COLO829 (cell line): ENCODE data around the gene TPRG1L.

Experiments used
- DNase-seq: peaks from one replicate; pipeline ENCODE4 v3.0.0; 2012; ENCODE audit warnings: low spot score

The TPRG1L gene

DNA sequence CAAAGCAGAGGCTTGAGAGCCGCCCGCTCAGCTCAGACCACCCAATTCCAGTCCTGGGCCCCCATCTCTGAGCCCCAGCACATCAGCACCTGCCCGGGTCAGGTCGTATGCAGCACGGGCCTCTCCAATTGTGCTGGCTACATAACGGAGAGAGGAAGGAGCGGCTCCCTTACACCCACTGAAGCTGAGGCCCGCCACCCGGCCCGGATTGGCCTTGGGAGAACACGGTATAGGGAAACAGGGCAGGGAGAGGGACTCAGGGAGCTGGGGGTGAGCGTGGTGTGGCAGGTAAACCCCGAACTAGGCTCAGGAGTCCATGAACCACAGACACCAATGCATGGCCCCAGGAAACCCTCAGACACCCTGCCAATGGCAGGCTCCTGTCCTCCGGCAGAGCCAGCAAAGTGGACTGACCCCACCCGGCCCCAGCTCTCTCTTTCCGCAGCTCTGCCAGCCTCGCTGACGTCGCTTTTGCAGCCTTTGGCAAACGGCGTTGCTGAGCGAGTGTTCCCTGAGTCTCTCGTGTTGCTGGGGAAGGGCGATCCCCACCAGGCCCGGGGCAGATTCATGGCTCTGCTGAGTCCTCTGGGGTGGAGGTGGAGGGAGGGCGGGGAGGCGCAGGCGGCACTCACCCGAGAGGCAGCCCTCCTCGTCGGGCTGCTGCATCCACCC, 30.0 kb upstream of the TPRG1L start:
- DNase-seq, result no peak

DNA sequence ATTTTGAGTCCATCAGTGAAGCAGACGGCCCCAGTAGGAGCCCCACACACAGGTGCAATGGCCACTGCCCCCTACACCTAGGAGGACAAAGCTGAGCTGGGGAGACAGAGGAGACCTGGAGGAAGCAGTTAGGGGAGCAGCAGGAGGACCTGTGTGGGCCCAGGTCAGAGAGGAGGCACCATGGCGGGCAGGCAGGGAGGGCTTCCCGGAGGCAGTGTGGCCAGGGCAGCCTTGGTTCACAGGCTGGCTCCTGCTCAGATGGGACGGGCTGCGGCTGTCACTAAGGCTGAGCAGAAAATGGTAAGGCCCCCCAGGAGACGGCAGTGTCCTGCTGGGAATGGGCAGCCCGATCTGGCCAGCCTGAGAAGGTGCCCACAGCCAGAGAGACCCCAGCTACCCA, 28.9 kb upstream of the TPRG1L start:
- no peak for DNase-seq

GRCh38 chr1:3596663-3597598, 27.9 kb upstream of the TPRG1L start:
- no peak for DNase-seq

DNA sequence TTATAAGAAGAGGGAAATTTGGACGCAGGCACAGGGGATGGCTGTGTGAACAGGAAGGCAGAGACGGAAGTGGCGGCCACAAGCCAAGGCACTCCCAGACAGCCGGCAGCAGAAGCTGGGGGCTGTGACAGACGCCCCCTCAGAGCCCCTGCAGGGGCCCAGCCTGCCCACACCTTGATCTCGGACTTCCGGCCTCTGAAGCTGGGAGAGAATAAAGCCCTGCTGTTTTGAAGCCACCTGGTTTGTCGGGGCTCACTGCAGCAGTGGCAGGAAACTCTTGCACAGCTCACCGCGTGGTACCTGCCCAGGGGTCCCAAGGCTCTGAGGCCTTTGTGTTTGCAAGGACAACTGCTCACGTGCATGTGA, 27.2 kb upstream of the TPRG1L start:
- no peak for DNase-seq

GRCh38 chr1:3598051-3598491, 26.7 kb upstream of the TPRG1L start:
- no peak for DNase-seq

GRCh38 chr1:3598522-3599285, 26.1 kb upstream of the TPRG1L start:
- no peak for DNase-seq

- no peak for DNase-seq
These were observed 25.5 kb upstream of the TPRG1L start for GRCh38 chr1:3599286-3599811.

GRCh38 chr1:3599816-3600215, 25.0 kb upstream of the TPRG1L start:
- no peak for DNase-seq

- no peak for DNase-seq
These were observed 24.5 kb upstream of the TPRG1L start for GRCh38 chr1:3600354-3600753.

- DNase-seq, result no peak
These were observed 23.1 kb upstream of the TPRG1L start for GRCh38 chr1:3601743-3602142.

GRCh38 chr1:3602375-3602774, 22.4 kb upstream of the TPRG1L start:
- DNase-seq, result no peak

- DNase-seq, result no peak
These were observed 21.7 kb upstream of the TPRG1L start for GRCh38 chr1:3603156-3603555.

- DNase-seq, result no peak
These were observed 21.0 kb upstream of the TPRG1L start for GRCh38 chr1:3603571-3604467.

DNA sequence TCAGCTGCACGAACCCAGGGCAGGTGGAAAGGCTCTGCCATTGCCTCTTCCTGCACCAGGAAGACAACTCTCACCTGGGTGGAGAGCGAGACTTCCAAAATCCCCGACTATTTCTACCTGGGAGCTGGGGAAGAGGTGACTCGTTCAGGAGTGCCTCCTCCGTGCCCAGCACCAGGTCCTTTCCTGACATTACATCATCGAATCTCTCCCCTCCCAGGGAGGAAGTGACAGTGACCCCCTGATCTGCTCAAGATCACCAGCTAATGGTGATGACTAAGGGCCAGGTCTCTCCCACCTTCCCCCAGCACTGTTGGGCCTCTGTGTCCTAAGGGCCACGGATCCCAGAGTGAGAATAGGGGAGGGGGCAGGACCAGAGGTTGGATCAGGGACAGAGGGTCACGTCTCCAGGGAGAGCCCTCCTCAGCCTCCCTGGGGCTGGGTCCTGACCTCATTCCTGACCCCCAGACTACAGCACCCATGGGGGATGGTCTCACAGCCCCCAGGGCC, 20.3 kb upstream of the TPRG1L start:
- no peak for DNase-seq

- DNase-seq, result no peak
These were observed 19.6 kb upstream of the TPRG1L start for GRCh38 chr1:3604997-3605823.

GRCh38 chr1:3606779-3607702, 17.8 kb upstream of the TPRG1L start:
- no peak for DNase-seq

DNA sequence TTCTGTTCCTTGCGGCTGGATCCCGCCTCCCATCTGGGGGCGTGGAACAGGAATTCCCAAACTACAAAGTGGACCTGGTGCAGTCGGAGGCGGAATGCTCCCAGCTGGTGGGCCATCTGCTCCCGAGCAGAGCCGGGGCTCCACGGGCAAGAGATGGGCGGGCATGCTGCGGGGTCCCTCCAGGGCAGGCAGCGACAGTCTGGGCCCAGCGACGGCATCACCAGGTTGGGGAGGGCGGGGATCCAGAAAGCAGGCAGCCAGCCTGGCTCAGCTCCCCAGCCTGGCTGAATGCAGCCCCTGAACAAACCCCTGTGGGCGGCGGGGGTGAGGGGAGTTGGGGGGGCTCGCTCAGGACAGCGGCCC, 17.1 kb upstream of the TPRG1L start:
- no peak for DNase-seq

DNA sequence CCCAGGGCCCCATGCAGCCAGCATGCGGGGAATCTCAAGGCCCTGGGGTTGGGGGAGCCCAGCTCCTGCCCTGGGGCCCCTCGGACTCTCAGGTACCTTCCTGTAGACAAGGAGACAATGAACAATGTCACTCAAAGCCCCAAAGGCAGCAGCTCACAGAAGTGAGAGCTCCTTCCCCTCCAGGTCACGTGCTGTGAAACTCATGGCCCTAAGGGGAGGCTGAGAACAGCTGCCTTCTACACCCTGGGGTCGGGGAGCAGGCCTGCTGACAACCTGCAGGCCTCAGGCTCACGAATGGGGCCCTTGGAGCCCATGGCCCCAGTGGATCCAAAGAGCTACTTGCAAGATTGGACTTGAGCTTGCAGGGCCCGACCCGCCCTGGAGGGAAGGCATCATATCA, 16.7 kb upstream of the TPRG1L start:
- DNase-seq, result no peak
